Stimulated activated CD8-positive, alpha-beta memory T cell treated with anti-CD3 and anti-CD28 coated beads, Interleukin-4, amount 100 ng/mL, for 4 hours (primary cell): ENCODE data around the gene INS.
"Not testable (repeated sequence)": the region's sequence is repeated elsewhere in the genome, so short reads cannot be mapped to it uniquely, and the experiment has no call there.

Source experiments
- DNase-seq, 2 donors: peaks; one replicate each; pipeline ENCODE4 v3.0.0-alpha.2; 2020; ENCODE audit warnings: low read depth in 2 of 2, low spot score in 1 of 2

The INS gene

GRCh38 chr11:2199466-2200341 is 38.7 kb upstream of the INS start:
- DNase-seq, result no peak

- DNase-seq, result no peak
These were observed 37.8 kb upstream of the INS start for GRCh38 chr11:2198621-2199365.

- DNase-seq, result no peak
These were observed 36.9 kb upstream of the INS start for GRCh38 chr11:2197771-2198520.

- DNase-seq, result peak; percentile 19 to 50
These were observed 36.2 kb upstream of the INS start for GRCh38 chr11:2196970-2197770.

- no peak for DNase-seq
These were observed 34.7 kb upstream of the INS start for GRCh38 chr11:2195756-2196088.

GRCh38 chr11:2194877-2195755 is 34.1 kb upstream of the INS start:
- DNase-seq, result peak in 1 of 2 donors; percentile 24

GRCh38 chr11:2193888-2194595 is 33.0 kb upstream of the INS start:
- DNase-seq, result not testable (repeated sequence)

GRCh38 chr11:2193099-2193887 is 32.3 kb upstream of the INS start:
- no peak for DNase-seq

- DNase-seq, result no peak
These were observed 31.4 kb upstream of the INS start for GRCh38 chr11:2192435-2192834.

- DNase-seq, result no peak
These were observed 30.9 kb upstream of the INS start for GRCh38 chr11:2191883-2192282.

- no peak for DNase-seq
These were observed 29.9 kb upstream of the INS start for GRCh38 chr11:2190657-2191471.

GRCh38 chr11:2189938-2190656 is 29.1 kb upstream of the INS start:
- no peak for DNase-seq

- no peak for DNase-seq
These were observed 27.7 kb upstream of the INS start for GRCh38 chr11:2188745-2189144.

GRCh38 chr11:2187280-2187707 is 26.3 kb upstream of the INS start:
- no peak for DNase-seq

- peak in 1 of 2 donors; percentile 10 for DNase-seq
These were observed 25.8 kb upstream of the INS start for GRCh38 chr11:2186669-2187279.

GRCh38 chr11:2185324-2186085 is 24.5 kb upstream of the INS start:
- no peak for DNase-seq
